Body of pancreas (tissue), 4 donors: ENCODE data around the gene ITIH4. TPM values are rescaled to one million over a fixed set of nuclear protein-coding genes. Genes with fewer than 3 reads are reported as not detected.

ENCODE experiments used
- ATAC-seq: fragments of 150-250 bp; one replicate; pipeline ENCODE4 v1.9.1; 2016
- DNase-seq, 4 donors: peaks; one replicate each; pipeline ENCODE4 v3.0.0-alpha.2; 2019
- H3K27ac ChIP-seq, 4 donors: fragments of 200-600 bp; sonication (generic); 1 replicate in 3 of 4; 2 replicates in 1 of 4; pipeline versions ENCODE4 v1.5.1 to v1.6.1; 2016 to 2019; ENCODE audit warnings: mild to moderate bottlenecking in 1 of 4, mixed read lengths in 1 of 4, moderate library complexity in 1 of 4
- H3K27me3 ChIP-seq, 2 donors: fragments of 200-600 bp; sonication (generic); one replicate each; pipeline ENCODE4 v1.6.0; 2016; ENCODE audit warnings: mild to moderate bottlenecking in 1 of 2
- H3K36me3 ChIP-seq, 2 donors: fragments of 200-600 bp; sonication (generic); replicated peaks in 1 of 2; 2 replicates each; pipeline ENCODE4 v1.5.1; 2016; ENCODE audit warnings: low read depth in 2 of 2; ENCODE audit not compliant: insufficient read depth in 1 of 2
- H3K4me1 ChIP-seq: fragments of 200-600 bp; sonication (generic); one replicate; pipeline ENCODE4 v1.6.0; 2016
- H3K4me3 ChIP-seq, 2 donors: fragments of 200-600 bp; sonication (generic); 1 replicate in 1 of 2; 2 replicates in 1 of 2; pipeline ENCODE4 v1.5.1; 2016 to 2019
- H3K9me3 ChIP-seq, 3 donors: fragments of 200-600 bp; sonication (generic); 1 replicate in 2 of 3; 2 replicates in 1 of 3; pipeline ENCODE4 v1.5.1; 2016
- POLR2A ChIP-seq, 3 donors: fragments of 450-650 bp; IDR thresholded peaks; one replicate each; pipeline ENCODE4 v1.6.1; 2016; ENCODE audit warnings: antibody characterized with exemption in 3 of 3, mild to moderate bottlenecking in 2 of 3
- WGBS, 2 donors: methylation state at CpG; one replicate each; pipeline ENCODE4 v1.1.5; 2017; 5-methylcytosine and 5-hydroxymethylcytosine counted together
- intact Hi-C: fragments of 100-400 bp; cut with DNase I; formaldehyde crosslinking; loops from one replicate; pipeline ENCODE4 v1.15.1; 2023
- total RNA-seq, 2 donors: library from RNA; depleted of rRNA; stranded (reverse); fragments of >200 nt; gene quantifications; one replicate each; pipeline ENCODE4 v1.1.0, GENCODE V29; 2016
- TF ChIP-seq, protein P1 (sequence below), 7 experiments: fragments of 450-650 bp in 4 of 7; fragments of 200-600 bp in 3 of 7; sonication (generic) in 3 of 7; IDR thresholded peaks; one replicate each; pipeline ENCODE4 v1.5.1; 2016 to 2019; ENCODE audit warnings: antibody characterized with exemption in 7 of 7

ITIH4 gene
- total RNA-seq, 2 donors from 2014 or later, result 60.7 to 86.7 TPM

- Histone ChIP-seq H3K4me3 (no peak overlapping the region), H3K9me3 (no peaks in the 10 kb centered on the region), H3K27ac (no peak overlapping the region), H3K36me3 (no peaks in the 10 kb centered on the region), H3K4me1 (peaks cover 10% of the 10 kb centered on the region), H3K27me3 (no peaks in the 10 kb centered on the region)
- intact Hi-C loops, result no loop called here
- ATAC-seq (no peak), DNase-seq (no peak)
- TF ChIP-seq, protein P1, sequence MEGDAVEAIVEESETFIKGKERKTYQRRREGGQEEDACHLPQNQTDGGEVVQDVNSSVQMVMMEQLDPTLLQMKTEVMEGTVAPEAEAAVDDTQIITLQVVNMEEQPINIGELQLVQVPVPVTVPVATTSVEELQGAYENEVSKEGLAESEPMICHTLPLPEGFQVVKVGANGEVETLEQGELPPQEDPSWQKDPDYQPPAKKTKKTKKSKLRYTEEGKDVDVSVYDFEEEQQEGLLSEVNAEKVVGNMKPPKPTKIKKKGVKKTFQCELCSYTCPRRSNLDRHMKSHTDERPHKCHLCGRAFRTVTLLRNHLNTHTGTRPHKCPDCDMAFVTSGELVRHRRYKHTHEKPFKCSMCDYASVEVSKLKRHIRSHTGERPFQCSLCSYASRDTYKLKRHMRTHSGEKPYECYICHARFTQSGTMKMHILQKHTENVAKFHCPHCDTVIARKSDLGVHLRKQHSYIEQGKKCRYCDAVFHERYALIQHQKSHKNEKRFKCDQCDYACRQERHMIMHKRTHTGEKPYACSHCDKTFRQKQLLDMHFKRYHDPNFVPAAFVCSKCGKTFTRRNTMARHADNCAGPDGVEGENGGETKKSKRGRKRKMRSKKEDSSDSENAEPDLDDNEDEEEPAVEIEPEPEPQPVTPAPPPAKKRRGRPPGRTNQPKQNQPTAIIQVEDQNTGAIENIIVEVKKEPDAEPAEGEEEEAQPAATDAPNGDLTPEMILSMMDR (IDR thresholded peaks at IDR 0.05), result no peak
- TF ChIP-seq POLR2A (IDR thresholded peaks at IDR 0.05), result no peak
- 90 to 94% methylated on average over 7 to 9 of the region's 9 CpGs for WGBS, 2 donors
These were observed 36.5 kb downstream of the ITIH4 start for GRCh38 chr3:52793702-52794611.

DNA sequence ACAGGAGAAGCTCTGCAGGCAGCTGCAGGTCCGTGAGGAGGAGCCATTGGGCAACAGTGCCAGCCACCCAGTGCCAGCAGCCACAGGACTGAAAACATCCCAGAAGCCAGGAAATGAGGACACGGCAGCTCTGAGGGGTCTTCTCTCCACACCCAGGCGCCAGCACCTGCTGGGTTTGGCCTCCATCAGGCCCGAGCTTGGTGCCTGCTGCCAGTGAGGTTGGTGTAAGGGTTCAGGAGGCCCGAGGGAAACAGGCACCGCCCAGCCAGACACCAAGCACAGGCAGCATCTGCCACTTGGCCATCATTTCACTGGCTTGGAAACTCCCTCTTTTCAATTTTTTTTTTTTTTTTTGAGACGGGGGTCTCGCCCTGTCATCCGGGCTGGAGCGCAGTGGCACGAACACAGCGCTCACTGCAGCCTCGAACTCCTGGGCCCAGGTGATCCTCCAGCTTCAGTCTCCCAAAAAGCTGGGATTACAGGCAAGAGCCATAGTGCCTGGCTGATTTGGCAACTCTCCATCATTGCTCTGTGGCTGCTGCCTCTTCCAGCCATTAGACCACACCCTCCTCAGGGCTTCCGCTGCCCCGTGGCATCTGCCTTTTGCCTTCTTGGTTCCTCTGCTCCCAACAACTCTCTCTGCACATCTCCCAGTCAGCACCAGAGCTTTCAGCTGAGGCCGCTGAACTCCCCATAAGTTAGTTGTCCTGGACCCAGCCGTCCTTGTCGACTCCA, 37.3 kb downstream of the ITIH4 start:
- intact Hi-C loops, result no loop called here
- Histone ChIP-seq H3K27me3 (no peaks in the 10 kb centered on the region), H3K4me1 (peaks cover 10% of the 10 kb centered on the region), H3K4me3 (no peak overlapping the region), H3K9me3 (no peaks in the 10 kb centered on the region), H3K36me3 (no peaks in the 10 kb centered on the region), H3K27ac (no peak overlapping the region)
- WGBS, 2 donors, result 78 to 85% methylated on average over 16 to 17 of the region's 18 CpGs
- TF ChIP-seq, protein P1 (IDR thresholded peaks at IDR 0.05), result no peak
- no peak for TF ChIP-seq POLR2A (IDR thresholded peaks at IDR 0.05)
- DNase-seq (no peak), ATAC-seq (no peak)

DNA sequence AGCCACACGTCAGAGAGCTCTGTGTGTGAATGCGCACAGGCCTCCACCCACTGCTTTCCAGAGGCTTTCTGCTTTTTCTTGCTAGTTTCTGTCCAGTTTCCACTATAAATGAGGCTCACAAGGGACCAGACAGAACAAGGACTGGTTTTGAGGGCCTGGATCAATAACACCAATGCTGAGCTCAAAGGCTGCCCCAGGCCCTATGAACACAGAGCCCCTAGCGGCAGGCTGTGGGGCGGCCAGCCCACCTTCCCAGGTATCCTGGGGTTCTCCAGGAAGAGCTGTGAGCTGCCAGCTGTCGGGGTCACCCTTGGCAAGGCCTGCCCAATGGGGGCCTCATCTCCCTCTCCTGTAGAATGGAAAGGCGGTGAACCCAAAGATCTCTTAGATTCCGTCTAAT, 38.1 kb downstream of the ITIH4 start:
- H3K4me3 ChIP-seq, result no peak overlapping the region
- no peaks in the 10 kb centered on the region for H3K9me3 ChIP-seq
- peaks cover 10% of the 10 kb centered on the region for H3K4me1 ChIP-seq
- WGBS, 2 donors, result 71 to 75% methylated on average over 7 of the region's 7 CpGs
- no peak for TF ChIP-seq POLR2A (IDR thresholded peaks at IDR 0.05)
- H3K27me3 ChIP-seq, result no peaks in the 10 kb centered on the region
- ATAC-seq (no peak), DNase-seq (no peak)
- H3K27ac ChIP-seq, result no peak overlapping the region
- H3K36me3 ChIP-seq, result no peaks in the 10 kb centered on the region
- intact Hi-C loops, result no loop called here

DNA sequence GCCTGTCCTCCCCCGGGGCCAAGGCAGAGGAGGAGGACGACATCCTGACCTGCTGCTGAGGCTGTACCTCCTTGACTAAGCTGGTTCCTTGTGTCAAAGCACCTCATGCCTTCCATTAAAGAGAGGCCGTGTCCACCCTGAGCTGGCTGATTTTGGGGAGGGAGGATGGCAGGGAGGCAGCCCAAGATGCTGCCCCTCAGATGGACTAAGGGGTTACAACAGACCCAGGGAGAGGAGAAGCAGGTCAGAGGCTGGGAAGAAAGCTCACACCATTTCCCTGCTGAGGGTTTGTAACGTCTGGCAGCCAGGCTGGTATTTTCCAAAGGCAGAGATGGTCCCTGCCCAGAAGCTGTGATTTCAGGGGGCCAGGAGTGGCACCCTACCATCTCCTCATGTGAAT, 38.5 kb downstream of the ITIH4 start:
- no peak overlapping the region for H3K4me3 ChIP-seq
- H3K27me3 ChIP-seq, result no peaks in the 10 kb centered on the region
- no peak overlapping the region for H3K27ac ChIP-seq
- intact Hi-C loops, result no loop called here
- TF ChIP-seq, protein P1 (IDR thresholded peaks at IDR 0.05), result no peak
- no peak for TF ChIP-seq POLR2A (IDR thresholded peaks at IDR 0.05)
- no peak for ATAC-seq
- H3K9me3 ChIP-seq, result no peaks in the 10 kb centered on the region
- H3K36me3 ChIP-seq, result no peaks in the 10 kb centered on the region
- peaks cover 10% of the 10 kb centered on the region for H3K4me1 ChIP-seq
- WGBS, 2 donors, result 68 to 78% methylated on average over 2 to 4 of the region's 4 CpGs
- DNase-seq, result no peak

- no peak for DNase-seq
- ATAC-seq, result no peak
- Histone ChIP-seq H3K27me3 (no peaks in the 10 kb centered on the region), H3K9me3 (no peaks in the 10 kb centered on the region), H3K27ac (no peak overlapping the region), H3K36me3 (no peaks in the 10 kb centered on the region), H3K4me3 (no peak overlapping the region), H3K4me1 (peaks cover 10% of the 10 kb centered on the region)
- WGBS, 2 donors, result 75 to 83% methylated on average over 12 of the region's 12 CpGs
- intact Hi-C loops, result no loop called here
- no peak for TF ChIP-seq POLR2A (IDR thresholded peaks at IDR 0.05)
- TF ChIP-seq, protein P1 (IDR thresholded peaks at IDR 0.05), result no peak
These were observed 39.1 kb downstream of the ITIH4 start for GRCh38 chr3:52791366-52791765.
